ENCODE measurements around the gene AKAP9.
A peak's percentile ranks its signal among the peaks of the same experiment; 100 is the strongest.
"Not testable (repeated sequence)": the region's sequence is repeated elsewhere in the genome, so short reads cannot be mapped to it uniquely, and the experiment has no call there.

The AKAP9 gene

DNA sequence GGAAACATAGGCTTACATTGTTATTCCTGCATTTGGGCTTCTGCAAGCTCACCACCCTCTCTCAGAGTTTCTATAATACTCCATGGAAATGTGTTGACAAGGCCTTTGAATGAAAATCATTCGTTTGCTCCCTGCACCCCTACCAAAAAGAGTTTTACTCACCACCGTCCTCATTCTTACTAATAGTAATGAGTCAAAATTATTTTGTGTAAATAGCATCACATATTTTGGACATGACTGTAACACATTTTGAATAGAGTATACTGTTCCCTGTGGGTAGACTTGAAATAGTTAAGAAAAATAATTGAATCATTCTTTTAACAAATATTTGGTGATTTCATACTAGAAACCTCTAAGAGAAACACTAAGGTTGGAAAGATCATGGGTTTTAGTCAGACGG is 84.6 kb downstream of the AKAP9 start:
- no peak for DNase-seq

DNA sequence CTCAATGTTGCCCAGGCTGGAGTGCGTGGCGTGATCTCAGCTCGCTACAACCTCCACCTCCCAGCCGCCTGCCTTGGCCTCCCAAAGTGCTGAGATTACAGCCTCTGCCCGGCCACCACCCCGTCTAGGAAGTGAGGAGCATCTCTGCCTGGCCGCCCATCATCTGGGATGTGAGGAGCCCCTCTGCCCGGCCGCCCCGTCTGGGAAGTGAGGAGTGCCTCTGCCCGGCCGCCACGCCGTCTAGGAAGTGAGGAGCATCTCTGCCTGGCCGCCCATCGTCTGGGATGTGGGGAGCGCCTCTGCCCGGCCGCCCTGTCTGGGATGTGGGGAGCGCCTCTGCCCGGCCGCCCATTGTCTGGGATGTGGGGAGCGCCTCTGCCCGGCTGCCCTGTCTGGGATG is 86.0 kb downstream of the AKAP9 start:
- not testable (repeated sequence) for DNase-seq

DNA sequence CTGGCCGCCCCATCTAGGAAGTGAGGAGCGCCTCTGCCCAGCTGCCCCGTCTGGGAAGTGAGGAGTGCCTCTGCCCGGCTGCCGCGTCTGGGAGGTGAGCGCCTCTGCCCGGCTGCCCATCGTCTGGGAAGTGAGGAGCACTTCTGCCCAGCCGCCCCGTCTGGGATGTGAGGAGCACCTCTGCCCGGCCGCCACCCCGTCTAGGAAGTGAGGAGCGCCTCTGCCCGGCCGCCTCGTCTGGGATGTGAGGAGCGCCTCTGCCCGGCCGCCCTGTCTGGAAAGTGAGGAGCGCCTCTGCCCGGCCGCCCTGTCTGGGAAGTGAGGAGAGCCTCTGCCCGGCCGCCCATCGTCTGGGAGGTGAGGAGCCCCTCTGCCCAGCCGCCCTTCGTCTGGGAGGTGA is 86.5 kb downstream of the AKAP9 start:
- not testable (repeated sequence) for DNase-seq

DNA sequence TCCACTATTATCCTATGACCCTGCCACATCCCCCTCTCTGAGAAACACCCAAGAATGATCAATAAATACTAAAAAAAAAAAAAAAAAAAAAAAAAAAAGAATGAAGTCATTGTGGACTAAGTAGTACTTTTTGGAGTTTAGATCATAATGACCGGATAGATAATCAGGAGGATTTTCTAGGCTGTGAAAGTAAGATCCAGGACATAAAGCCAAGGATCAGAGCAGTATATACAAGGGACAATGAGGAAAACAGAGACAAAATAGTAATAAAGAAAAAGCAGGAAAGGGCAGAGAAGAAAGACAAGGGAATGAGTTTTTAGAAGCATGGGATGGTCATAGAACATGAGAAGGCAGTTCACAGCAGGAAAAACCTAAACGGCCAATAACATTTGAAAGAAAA is 87.6 kb downstream of the AKAP9 start:
- DNase-seq, result no peak

DNA sequence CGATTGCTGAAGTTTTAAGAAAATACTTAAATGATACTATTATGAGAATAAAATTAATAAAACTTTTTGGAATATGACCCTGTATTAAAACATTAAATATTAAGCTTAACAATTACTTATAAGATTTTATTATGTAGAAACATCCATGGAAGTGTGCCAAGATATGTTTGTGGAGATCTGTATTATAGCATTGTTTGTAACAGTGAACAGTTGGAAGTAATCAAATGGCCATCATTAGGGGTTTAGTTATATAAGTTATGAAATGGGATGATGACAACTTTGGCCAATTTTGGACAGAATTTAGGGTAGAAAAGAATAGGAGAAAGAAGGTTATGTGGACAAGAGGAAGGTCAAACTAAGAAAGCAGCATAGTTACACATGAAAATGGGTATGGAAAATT is 88.0 kb downstream of the AKAP9 start:
- no peak for DNase-seq

DNA sequence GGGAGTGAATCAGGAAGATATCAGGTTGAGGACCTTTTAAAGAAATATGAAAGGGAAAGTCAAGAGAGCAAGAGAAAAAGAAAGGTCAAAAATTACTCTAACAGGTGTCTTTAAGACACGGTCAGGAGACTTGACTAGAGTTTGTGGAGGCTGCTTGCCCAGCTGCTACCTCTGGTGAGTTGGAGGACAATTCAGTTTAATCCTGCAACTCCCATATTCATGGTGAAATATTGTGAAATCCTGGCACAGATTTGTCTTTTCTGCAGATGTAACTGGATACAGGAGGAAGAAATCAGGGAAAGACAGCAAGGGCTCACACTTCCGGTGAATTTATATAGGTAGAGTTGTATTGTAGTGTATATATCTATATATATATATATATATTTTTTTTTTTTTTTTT is 93.5 kb downstream of the AKAP9 start:
- no peak for DNase-seq

DNA sequence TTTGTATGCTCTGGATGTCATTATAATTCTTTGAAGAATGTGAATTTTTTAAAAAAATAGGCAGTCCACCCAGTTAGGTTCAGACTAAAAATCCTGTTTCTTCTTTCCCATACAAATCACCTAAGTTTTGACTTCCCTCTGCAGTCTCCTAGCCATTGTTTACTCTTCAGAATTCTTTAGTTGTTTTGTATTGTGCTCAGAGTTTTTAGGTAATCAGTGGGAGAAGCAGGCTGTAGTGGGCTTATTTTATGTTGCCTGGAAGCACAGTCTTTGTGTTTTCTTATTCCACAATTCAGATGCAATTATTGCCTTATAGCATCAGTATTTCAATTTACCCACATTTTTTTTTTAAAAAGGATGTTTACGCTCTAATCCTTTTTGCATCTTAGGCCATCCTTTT is 94.9 kb downstream of the AKAP9 start:
- DNase-seq, result no peak

DNA sequence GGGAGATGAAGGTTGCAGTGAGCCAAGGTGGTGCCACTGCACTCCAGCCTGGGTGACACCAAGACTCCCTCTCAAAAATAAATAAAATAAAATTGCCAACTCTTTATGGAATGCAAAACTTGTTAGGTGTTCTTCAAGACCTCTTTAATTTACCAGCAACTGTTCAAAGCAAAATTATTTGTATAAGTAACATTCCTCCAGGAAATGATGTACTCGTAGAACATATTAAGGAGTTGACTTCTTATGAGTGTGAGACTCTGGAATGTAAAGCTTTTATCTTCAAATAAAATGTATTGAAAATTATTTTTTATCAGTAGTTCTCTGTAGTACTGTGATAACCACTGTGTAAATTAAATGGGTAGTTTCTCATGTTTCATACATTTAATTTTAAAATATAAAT is 99.2 kb downstream of the AKAP9 start:
- no peak for DNase-seq

DNA sequence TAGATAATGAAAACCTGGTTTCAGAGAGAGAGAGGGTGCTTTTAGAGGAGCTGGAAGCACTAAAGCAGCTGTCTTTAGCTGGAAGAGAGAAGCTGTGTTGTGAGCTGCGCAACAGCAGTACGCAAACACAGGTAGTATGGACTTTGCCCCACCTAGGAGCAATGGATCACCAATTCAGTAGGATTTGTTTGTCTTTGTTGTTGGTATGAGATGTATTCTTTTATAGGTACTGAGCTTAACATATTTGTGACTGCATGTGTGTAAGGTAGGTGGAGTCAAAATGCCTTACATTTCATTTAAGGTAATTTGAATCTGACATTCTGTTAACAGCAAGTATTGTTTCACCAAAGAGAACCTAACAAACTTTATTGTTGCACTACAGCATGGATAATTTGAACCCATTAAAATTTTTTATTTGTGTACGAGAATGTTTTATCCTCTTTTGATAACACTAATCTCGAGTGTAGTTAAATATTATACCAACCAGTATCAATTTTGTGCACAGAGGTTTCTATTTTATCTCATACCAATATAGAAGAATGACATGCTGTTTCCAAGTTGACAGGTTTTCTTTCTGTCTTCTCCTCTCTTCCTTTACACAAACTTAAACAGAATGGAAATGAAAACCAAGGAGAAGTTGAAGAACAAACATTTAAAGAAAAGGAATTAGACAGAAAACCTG is 101.5 kb downstream of the AKAP9 start:
- no peak for DNase-seq

DNA sequence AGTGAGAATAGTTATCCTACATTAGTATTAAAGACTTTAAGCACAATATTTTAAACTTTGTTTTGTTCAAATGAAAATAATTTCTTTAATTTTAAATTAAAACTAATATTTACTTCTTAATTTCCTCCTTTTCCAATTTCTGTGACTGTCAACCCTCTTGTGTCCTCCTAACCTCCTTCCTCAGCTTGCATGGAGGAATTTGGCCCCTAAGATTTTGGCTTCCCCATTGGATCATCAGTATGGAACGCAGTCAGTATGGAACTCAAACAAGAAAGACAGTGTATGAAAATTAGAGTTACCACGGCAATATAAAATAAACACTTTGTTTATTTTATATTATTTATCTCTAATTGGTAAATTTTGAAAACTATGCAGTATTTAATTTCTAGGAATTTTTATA is 102.4 kb downstream of the AKAP9 start:
- DNase-seq, result no peak

DNA sequence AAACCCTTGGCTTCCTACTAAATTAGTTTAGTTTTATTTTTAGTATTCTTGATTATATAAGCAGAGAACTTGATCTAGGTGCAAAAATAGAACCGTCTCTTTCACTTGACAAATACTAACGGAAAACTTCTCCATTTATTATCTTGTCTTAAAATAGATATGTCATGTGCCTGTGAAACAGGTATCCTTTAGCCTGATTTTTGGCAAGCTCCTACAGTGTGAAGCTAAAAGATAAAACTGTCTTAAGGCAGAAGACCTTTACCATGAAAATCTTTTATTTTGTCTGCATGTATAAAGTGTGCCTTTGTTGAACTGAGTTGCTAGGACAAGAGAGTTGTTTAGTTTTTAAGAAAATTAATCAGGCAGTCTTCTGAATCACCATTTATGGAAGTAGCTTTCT is 103.0 kb downstream of the AKAP9 start:
- DNase-seq, result no peak

DNA sequence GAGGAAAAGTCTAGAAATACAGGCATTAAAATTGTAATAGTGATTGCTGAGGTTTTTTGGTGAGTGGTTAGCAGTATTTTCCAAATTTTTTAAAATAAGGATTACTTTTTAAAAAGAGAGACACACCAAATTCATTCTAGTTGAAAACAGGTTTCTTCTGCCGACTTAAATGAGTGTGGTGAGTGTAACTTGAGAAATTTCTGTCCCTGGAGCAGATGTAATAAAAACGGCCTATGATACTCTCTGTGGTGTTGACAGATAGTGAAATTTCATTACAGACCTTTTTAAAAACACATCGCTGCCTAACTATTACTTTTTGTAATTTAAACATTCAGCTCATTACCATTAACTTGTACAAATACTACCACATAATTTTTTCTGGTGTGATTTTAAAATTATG is 103.5 kb downstream of the AKAP9 start:
- no peak for DNase-seq

DNA sequence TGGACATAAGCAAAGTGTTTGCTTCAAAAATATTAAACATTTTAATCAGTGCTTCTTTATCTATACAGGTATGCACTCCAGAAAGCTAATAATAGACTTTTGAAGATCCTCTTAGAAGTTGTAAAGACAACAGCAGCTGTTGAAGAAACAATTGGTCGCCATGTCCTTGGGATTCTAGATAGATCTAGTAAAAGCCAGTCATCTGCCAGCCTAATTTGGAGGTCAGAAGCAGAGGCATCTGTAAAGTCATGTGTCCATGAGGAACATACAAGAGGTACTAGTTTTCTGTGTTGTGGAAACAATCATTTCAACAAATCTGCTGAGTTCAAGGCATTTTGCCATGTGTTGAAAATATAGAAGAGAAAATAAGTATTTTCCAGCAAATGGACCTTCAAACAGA is 104.3 kb downstream of the AKAP9 start:
- DNase-seq, result no peak

DNA sequence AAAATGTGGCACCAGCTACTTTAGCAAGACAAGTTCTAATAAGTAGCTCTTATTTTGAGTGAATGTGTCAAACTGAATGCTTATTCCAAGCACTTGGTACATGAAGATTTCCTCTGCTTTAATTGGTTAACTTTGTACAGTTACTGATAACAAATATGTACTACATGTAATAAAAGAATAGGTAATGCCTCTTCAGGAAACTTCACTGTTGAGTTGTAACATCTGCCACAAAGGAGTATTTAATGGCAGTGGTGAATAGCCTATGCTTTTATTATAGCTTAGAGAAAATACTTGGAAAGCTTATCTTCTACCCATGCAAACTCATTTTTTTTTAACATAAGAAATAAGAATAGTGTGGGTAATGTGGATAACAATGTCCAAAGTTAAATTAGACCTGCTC is 111.0 kb downstream of the AKAP9 start:
- DNase-seq, result no peak

DNA sequence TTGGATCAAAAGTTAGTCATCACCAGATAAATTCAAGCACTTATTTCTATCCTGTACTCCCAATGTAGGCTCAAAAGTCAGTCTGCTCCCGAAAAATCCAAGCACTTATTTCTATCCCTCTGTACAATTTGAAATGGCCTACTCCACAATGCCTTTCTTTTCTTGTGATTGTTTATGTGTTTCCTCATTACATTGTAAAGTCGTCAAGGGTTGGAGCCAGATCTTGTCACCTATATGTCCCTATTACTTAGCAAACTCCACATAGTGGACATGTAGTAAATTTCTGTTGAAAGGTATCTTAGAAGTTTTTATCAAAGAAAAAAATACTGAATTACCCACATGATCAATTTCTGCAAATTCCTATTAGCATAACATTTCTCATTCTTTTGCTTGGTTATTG is 111.5 kb downstream of the AKAP9 start:
- no peak for DNase-seq

DNA sequence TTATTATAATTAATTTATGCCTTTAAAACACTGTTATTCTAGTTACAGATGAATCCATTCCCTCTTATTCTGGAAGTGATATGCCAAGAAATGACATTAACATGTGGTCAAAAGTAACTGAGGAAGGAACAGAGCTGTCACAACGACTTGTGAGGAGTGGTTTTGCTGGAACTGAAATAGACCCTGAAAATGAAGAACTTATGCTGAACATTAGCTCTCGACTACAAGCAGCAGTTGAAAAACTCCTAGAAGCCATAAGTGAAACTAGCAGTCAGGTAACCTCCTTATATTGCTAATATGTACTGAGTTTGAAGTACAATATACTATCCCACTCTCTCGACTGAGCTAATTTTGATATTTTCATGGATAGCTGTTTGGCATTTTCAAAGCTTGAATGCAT is 112.0 kb downstream of the AKAP9 start:
- no peak for DNase-seq

DNA sequence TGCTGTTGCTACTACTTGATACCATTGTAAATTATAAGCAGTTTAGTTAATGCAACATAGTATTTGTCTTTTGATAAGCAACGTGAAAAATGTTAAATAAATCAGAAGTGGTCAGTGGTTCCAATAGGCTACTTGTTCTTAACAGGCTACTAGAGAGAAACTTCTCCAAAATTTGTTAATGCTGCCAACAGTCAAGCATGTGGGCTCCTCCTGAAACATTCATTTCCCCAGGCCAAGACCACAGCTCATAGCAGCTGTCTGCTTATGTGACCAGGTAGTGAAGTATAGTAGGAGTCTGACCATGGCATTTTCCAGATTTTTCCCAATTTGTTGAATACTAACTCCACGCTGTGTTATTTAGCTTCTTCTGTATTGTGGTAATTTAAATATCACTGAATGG is 112.7 kb downstream of the AKAP9 start:
- DNase-seq, result no peak

DNA sequence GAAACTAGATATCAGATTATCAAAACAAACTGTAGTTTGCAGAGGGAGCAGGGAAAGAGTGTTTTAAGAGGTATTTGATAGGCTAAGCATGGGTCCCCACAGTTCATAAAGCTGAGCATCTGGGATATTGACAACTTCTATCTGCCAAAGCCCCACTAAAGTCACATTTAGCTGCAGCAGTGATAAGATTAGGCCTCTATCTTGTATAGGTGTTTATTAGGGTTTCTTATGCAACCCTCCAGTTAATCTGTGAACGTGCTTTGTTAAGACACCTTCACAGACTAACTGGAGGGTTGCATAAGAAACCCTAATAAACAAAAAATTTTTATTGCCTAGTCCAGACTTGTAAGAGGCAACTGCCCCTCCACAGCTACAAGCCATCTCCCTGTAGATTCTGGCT is 115.6 kb downstream of the AKAP9 start:
- DNase-seq, result no peak

DNA sequence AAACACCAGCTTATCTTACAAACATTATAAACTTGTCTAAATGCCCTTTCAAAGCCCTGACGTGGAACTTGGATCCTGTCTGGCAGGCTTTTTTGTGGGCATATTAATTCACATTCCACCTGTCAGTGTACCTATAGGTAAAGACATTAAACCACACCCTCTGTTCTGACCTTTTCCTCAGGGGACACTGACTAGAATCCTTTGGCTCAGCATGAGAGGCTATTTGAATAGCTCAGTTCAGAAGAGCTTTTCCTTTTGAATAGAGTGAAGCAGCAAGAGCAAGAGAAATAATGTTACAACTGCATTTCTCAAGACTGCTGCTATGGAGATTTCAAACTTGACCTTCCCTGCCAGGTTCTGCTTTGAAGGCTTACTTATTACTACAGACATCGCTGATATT is 116.7 kb downstream of the AKAP9 start:
- peak; percentile 6 for DNase-seq

DNA sequence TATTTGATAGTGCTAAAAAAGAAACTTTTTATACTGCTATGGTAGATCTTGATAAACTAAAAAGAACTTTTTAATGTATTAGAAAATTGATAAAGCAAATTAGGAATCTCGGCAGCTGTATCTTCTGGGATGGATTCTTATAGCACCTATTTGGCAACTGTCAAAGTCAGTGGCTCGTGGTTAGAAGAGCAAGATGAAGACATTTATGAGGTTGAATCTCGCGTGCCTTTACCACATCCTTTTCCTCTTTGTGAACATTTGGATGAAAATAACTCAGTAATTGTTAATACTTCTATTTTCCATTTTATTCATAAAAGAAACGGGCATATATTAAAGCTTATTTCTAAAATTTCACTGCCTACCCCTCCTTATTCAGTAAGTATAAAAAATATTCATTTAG is 117.4 kb downstream of the AKAP9 start:
- no peak for DNase-seq

DNA sequence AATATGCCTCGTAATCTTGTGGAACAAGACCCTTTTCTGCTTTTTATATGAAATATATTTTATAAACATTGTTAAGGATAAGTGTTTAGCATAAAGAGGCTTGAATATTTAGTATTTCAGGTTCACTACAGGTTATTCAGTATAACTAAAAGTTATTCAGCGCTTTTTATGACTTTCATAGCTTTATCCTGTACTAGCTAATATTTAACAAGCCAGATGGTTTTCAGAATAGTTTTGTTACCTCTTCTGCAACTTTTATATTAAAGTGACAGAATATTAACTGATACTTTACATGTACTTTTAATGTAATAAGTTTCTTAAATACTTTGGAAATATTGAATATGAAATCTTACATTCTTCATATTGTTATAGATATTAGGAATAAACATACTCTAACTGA is 118.2 kb downstream of the AKAP9 start:
- DNase-seq, result no peak

DNA sequence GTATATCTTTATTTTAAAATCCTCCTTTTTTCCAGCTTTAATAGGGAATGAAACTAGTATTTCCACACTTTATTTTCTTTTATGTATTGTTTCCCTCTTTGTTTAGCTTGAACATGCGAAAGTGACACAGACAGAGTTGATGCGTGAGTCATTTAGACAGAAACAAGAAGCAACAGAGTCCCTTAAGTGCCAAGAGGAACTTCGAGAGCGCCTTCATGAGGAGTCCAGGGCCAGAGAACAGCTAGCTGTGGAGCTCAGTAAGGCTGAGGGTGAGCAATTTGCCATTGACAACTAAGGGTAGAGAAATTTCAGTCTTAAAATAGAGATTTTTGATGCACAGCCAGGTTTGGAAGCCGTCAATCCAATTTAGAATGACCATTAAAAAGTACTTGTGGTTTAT is 120.5 kb downstream of the AKAP9 start:
- no peak for DNase-seq

DNA sequence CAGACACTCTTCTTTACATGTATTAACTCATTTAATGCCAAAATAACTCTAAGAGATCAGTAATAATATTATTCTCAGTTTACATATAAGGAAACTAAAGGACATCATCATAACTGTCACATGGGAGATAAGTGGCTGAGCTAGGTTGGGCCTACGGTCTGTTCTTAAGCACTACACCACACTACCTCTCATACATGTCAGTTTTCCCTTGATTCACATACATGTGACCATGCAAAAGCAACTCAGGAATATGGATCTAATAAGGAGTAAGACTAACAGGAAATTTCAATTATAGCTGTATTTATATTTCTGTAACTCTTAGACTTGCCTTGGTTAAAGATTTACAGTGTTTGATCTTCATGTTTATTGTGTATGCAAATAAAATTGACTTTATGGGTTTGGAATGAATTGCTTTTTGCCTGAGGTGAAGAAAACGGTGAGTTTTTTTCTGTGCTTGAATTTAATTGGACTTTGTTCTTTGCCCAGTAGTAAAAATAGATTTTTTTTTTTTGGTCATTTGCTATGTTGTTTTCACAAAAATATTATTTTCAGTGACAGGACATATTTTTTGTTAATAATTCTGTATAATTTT is 123.9 kb downstream of the AKAP9 start:
- no peak for DNase-seq

DNA sequence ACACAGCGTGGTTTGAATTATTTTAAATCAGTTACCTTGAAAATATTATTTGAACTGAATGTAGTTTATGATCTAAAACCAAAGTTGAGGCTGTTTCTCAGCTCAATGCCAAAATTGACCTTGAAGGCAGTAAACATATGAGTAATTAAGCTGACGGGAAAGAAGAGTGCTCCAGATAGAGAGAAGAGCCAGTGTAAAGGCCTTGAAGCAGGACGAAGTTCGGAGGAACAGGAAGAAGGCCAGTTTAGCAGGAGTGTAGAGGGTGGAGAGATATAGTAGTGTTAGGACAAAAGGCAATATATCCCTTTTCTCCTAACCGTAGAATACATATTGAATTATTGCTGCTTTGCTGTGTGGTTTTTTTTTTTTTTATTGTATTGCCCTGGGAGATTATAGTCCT is 130.4 kb downstream of the AKAP9 start:
- no peak for DNase-seq

DNA sequence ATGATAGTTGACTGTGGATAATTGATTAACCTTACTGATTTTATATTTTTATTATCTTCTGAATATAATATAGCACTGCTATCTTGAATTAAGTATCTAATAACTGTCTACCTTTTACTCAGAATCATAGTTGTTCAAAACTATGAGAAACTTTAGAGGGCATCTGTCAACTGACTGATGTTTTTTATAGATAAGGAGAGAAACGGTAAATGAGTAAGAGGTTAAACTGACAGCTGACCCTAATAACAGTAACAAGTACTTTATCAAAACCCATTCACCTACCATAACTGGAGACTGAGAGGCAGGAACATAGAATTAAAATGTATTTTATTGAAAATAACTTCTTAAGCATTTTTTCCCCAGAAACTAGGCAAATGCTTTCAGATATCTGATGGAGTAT is 131.5 kb downstream of the AKAP9 start:
- DNase-seq, result no peak

All from COR-L47 (cell line).